Activated T-helper 17 cell treated with anti-CD3 and anti-CD28 coated beads, Interleukin-2, amount 50 U/mL, for 72 hours (primary cell): ENCODE data around the gene ROPN1. TPM values are rescaled to one million over a fixed set of nuclear protein-coding genes. Genes with fewer than 3 reads are reported as not detected.
"Not testable (repeated sequence)": the region's sequence is repeated elsewhere in the genome, so short reads cannot be mapped to it uniquely, and the experiment has no call there.

Experiments used
- ATAC-seq: fragments of 150-1000 bp; cut with Tn5 transposase; replicated peaks from 2 replicates; pipeline ENCODE4 v1.10.0; 2021; ENCODE audit warnings: mild to moderate bottlenecking, moderate library complexity
- H3K27ac Mint-ChIP-seq: one replicate; pipeline ENCODE4 v1.8.0; 2022; ENCODE audit warnings: mixed read lengths
- H3K27me3 Mint-ChIP-seq: one replicate; pipeline ENCODE4 v1.8.0; 2022; ENCODE audit warnings: mixed read lengths
- H3K36me3 Mint-ChIP-seq: one replicate; pipeline ENCODE4 v1.8.0; 2022; ENCODE audit warnings: low read depth, mild to moderate bottlenecking, mixed read lengths
- H3K4me1 Mint-ChIP-seq: one replicate; pipeline ENCODE4 v1.8.0; 2022; ENCODE audit warnings: mixed read lengths
- H3K4me3 Mint-ChIP-seq: one replicate; pipeline ENCODE4 v1.8.0; 2022; ENCODE audit warnings: mild to moderate bottlenecking, mixed read lengths
- H3K9me3 Mint-ChIP-seq: one replicate; pipeline ENCODE4 v1.8.0; 2022; ENCODE audit warnings: mixed read lengths
- total RNA-seq, 2 donors: library from RNA; stranded (reverse); gene quantifications; one replicate each; pipeline ENCODE4 v1.2.3, GENCODE V29; 2022

Gene ROPN1
- total RNA-seq = not detected

DNA sequence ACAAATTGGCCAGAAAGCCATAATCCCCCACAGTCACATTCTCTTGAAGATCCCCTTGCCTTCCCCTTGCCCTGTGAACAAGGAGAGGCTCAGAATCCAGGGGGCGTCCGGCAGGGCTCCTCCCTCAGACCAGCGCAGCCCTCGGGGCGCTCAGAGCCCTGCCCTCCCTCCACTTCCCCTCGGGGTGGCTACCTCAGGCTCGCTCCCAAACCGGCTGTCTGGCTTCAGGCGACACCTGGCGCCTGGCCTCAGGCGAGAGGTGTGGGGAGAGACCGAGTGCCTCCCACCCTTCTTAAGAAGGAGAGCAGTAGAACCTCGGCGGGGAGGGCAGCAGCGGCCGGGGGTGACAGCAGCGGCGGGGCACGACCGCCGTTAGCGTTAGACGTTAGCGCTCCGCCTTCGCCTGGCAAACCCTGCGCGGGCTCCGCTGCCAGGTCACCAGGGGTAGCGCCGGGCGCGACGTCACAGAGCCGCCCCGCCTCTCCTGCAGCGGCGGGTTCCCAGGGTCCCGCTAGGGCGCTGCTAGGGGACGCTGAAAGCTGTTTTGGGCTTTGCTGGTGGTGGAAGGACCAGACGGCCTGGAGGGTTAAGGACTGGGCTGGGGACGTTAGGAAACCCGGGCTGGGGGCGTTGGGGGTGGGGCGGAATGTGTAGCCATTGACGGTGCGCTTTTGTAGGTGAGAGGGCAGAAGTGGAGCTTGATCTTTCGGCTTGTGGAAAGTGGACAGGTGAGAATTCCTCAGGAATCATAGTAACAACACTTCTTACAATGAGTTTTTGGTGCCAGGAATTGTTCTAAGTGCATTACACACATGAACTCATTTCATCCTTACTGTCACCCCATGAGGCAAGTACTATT, at the start of gene ROPN1:
TSS of gene ROPN1 (minus strand) at position 395 of the 859 bp plus-strand sequence. CDS start 11,643 bp downstream, outside the sequence.
- H3K36me3 Mint-ChIP-seq, H3K4me1 Mint-ChIP-seq, H3K27ac Mint-ChIP-seq, H3K9me3 Mint-ChIP-seq: not testable (repeated sequence)
- Mint-ChIP-seq H3K4me3 (peak within 1 kb of the TSS; percentile 35), H3K27me3 (peaks cover 32% of the 10 kb centered on the region)
- ATAC-seq = peak; percentile 95

GRCh38 chr3:124041553-124041952, 49.6 kb upstream of the ROPN1 start:
- Mint-ChIP-seq H3K4me1 (no peaks in the 10 kb centered on the region), H3K27me3 (peaks cover 16% of the 10 kb centered on the region), H3K36me3 (no peaks in the 10 kb centered on the region), H3K4me3 (no peak overlapping the region), H3K9me3 (no peaks in the 10 kb centered on the region), H3K27ac (no peak overlapping the region)
- ATAC-seq = no peak

DNA sequence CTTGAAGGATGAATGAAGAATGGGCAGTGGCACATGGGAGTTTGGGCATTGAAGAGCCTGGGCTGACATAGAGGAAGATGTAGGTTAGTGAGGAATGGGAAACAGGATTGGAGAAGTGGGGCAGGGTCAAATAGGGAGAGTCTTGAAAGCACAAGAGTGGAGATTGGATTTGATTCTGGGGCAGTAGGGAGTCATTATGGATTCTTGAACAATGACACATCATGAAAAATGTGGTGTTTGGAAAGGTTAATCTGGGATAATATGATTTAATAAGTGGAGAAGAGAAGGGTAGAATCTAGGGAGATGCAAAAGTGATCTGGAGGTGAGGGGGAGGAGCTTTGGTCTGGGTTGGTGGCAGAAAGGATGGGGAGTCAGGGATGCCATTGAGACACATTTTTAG, 45.4 kb upstream of the ROPN1 start:
- H3K27me3 Mint-ChIP-seq = peaks cover 17% of the 10 kb centered on the region

GRCh38 chr3:124036214-124036613, 44.3 kb upstream of the ROPN1 start:
- Mint-ChIP-seq H3K4me1 (peaks cover 11% of the 10 kb centered on the region), H3K27me3 (peaks cover 25% of the 10 kb centered on the region)
- not testable (repeated sequence) for H3K27ac Mint-ChIP-seq, H3K9me3 Mint-ChIP-seq, H3K4me3 Mint-ChIP-seq, H3K36me3 Mint-ChIP-seq, ATAC-seq

More for the DNA sequence above, 45.4 kb upstream of the ROPN1 start:
- Mint-ChIP-seq H3K36me3 (no peaks in the 10 kb centered on the region), H3K9me3 (no peaks in the 10 kb centered on the region), H3K4me3 (no peak overlapping the region), H3K4me1 (peaks cover 9% of the 10 kb centered on the region), H3K27ac (no peak overlapping the region)
- ATAC-seq = no peak

- no peaks in the 10 kb centered on the region for H3K9me3 Mint-ChIP-seq
- H3K4me1 Mint-ChIP-seq = peaks cover 11% of the 10 kb centered on the region
- no peak overlapping the region for H3K27ac Mint-ChIP-seq
- no peaks in the 10 kb centered on the region for H3K36me3 Mint-ChIP-seq
- H3K4me3 Mint-ChIP-seq = peak overlapping the region; percentile 65
- peaks cover 31% of the 10 kb centered on the region for H3K27me3 Mint-ChIP-seq
- no peak for ATAC-seq
Observed at GRCh38 chr3:124035463-124036121, 43.7 kb upstream of the ROPN1 start.

DNA sequence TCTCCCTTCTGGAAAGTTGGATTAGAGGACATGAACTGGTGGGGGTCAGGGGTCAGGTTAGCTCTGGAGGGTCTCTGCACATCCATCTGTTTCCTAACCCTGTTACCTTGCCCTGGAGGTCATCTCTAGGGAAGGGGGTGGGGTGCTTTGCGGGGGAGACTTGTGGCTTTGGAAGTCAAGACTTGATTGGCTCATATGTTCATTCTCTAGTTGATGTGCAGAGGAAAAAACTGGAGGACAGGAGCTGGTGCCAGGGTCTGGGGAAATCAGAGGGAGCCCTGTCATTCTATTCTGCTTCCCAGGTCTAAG, 42.9 kb upstream of the ROPN1 start:
- no peak for ATAC-seq
- Mint-ChIP-seq H3K27ac (no peak overlapping the region), H3K27me3 (peaks cover 36% of the 10 kb centered on the region), H3K4me3 (peak overlapping the region; percentile 65), H3K36me3 (no peaks in the 10 kb centered on the region), H3K4me1 (peaks cover 11% of the 10 kb centered on the region), H3K9me3 (no peaks in the 10 kb centered on the region)

- ATAC-seq = peak; percentile 55
- H3K36me3 Mint-ChIP-seq = no peaks in the 10 kb centered on the region
- H3K4me1 Mint-ChIP-seq = peaks cover 11% of the 10 kb centered on the region
- peak overlapping the region; percentile 65 for H3K4me3 Mint-ChIP-seq
- H3K27ac Mint-ChIP-seq = no peak overlapping the region
- H3K9me3 Mint-ChIP-seq = no peaks in the 10 kb centered on the region
- H3K27me3 Mint-ChIP-seq = peaks cover 37% of the 10 kb centered on the region
Observed at GRCh38 chr3:124034016-124034843, 42.3 kb upstream of the ROPN1 start.

DNA sequence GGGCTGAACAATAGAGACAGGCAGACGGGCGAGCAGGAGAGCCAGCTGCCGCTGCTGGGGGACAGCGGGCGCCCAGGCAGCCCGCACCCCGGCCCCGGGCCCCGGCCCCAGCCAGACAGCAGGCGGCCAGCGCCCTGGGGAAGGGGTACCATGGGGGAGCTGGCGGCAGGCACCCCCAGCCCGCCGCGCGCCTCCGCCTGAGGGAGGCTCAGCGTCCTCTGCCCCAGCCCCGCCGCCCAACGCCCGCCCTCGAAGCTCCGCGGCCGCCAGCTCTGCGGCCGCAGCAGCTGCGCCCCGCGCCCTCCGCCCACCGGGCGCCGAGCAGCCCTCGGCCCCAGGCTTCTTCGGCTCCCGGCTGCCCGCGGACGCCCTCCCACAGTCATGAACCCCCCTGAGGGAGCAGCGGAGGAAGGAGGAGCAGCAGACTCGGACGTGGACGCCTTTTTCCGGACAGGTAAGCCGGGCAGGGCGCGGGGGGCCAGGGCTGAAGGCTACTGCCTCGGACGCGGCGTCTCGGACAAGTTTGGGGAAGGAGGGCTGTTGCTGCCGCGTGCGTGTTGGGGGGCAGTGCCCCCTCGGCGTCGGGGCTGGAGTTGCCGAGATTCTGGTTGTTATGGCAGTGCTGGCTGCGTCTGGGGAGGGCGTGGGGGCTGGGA, 41.6 kb upstream of the ROPN1 start, which contains the start of gene KALRN:
TSS of gene KALRN (plus strand) at position 10 of the 656 bp plus-strand sequence.
- Mint-ChIP-seq H3K4me3 (peak within 1 kb of the TSS; percentile 73), H3K36me3 (no peaks in the 10 kb centered on the region), H3K27ac (no peak within 1 kb of the TSS), H3K9me3 (no peaks in the 10 kb centered on the region), H3K27me3 (peaks cover 42% of the 10 kb centered on the region), H3K4me1 (peaks cover 11% of the 10 kb centered on the region)
- peak; percentile 38 for ATAC-seq

- peak overlapping the region; percentile 73 for H3K4me3 Mint-ChIP-seq
- peaks cover 11% of the 10 kb centered on the region for H3K4me1 Mint-ChIP-seq
- peak; percentile 90 for ATAC-seq
- H3K27me3 Mint-ChIP-seq = peaks cover 42% of the 10 kb centered on the region
- H3K27ac Mint-ChIP-seq = no peak overlapping the region
- no peaks in the 10 kb centered on the region for H3K9me3 Mint-ChIP-seq
- no peaks in the 10 kb centered on the region for H3K36me3 Mint-ChIP-seq
Observed at GRCh38 chr3:124032881-124033359, 41.0 kb upstream of the ROPN1 start.

- Mint-ChIP-seq H3K27ac (no peak overlapping the region), H3K4me1 (peaks cover 11% of the 10 kb centered on the region), H3K36me3 (no peaks in the 10 kb centered on the region), H3K9me3 (no peaks in the 10 kb centered on the region), H3K27me3 (peaks cover 42% of the 10 kb centered on the region), H3K4me3 (peak overlapping the region; percentile 73)
- no peak for ATAC-seq
Observed at GRCh38 chr3:124032311-124032880, 40.5 kb upstream of the ROPN1 start.

GRCh38 chr3:124026516-124026915, 34.6 kb upstream of the ROPN1 start:
- no peak for ATAC-seq
- Mint-ChIP-seq H3K36me3 (no peaks in the 10 kb centered on the region), H3K4me1 (no peaks in the 10 kb centered on the region), H3K27me3 (peaks cover 32% of the 10 kb centered on the region), H3K9me3 (peaks cover 3% of the 10 kb centered on the region), H3K4me3 (no peak overlapping the region), H3K27ac (no peak overlapping the region)

GRCh38 chr3:124023531-124023930, 31.6 kb upstream of the ROPN1 start:
- H3K9me3 Mint-ChIP-seq, H3K4me3 Mint-ChIP-seq, H3K36me3 Mint-ChIP-seq, ATAC-seq, H3K27ac Mint-ChIP-seq, H3K4me1 Mint-ChIP-seq: not testable (repeated sequence)
- peaks cover 24% of the 10 kb centered on the region for H3K27me3 Mint-ChIP-seq

DNA sequence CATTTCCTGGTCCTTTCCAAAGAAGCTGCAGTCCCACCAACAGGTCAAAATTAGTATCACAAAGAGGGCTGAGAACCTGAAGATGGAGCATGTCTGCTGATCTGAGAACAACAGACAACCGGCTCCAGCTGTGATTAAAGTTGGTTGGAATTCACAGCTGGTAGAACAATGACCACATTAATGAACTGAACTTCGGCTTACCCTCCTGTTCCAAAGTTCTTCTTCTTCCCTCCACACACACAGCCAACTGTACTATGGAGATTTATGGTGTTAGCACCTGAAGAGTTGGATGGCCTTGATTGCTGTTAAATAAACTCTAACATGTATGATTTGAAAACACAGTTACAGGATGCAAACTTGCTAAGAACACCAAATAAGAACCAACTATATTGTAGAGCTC, 27.4 kb upstream of the ROPN1 start:
- Mint-ChIP-seq H3K9me3 (peaks cover 3% of the 10 kb centered on the region), H3K27me3 (peaks cover 42% of the 10 kb centered on the region), H3K4me3 (no peak overlapping the region), H3K4me1 (no peaks in the 10 kb centered on the region), H3K36me3 (no peaks in the 10 kb centered on the region), H3K27ac (no peak overlapping the region)
- no peak for ATAC-seq

DNA sequence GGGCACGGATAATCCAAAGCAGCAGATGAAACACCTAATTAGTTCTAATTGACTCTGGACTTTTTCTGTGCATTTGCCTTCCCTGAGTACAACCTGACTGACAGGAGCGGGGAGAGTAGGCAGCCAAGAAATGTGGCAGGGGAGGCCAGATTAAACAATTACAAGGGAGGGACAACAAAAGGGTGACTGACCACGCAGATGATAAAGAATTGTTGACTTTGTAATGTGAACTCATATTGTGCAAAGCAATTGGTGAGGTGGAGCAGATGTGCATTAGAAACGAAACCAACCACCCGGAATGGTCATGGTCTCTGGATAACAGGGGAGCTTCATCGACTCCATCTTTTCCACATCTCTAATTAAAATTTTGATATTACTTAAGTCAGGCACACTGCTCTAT, 25.6 kb upstream of the ROPN1 start:
- peaks cover 35% of the 10 kb centered on the region for H3K27me3 Mint-ChIP-seq
- H3K9me3 Mint-ChIP-seq, ATAC-seq, H3K27ac Mint-ChIP-seq, H3K4me3 Mint-ChIP-seq, H3K4me1 Mint-ChIP-seq, H3K36me3 Mint-ChIP-seq: not testable (repeated sequence)
